Measurements from ENCODE around the gene ARID1A.

Gene ARID1A

GRCh38 chr1:26740023-26740634 is 44.3 kb downstream of the ARID1A start:
- no peak overlapping the region for H3K9ac ChIP-seq (ENCODE audit: low read depth in 1 of 2, low read length in 2 of 2)
- H3K4me3 ChIP-seq (ENCODE audit: low read depth in 1 of 2, low read length in 2 of 2) = no peak overlapping the region
- H3K9me3 ChIP-seq (ENCODE audit: control insufficient read depth in 1 of 2, low read length in 2 of 2) = no peaks in the 10 kb centered on the region
- no peak overlapping the region for H3K27ac ChIP-seq (ENCODE audit: low read depth, low read length)
- peaks cover 35 to 59% of the 10 kb centered on the region in 2 donors for H3K36me3 ChIP-seq (ENCODE audit: control insufficient read depth in 1 of 2, insufficient read depth in 2 of 2, low read length in 2 of 2)
- H3K4me1 ChIP-seq (ENCODE audit: control insufficient read depth in 1 of 2, insufficient read depth in 2 of 2, low read length in 2 of 2) = peaks cover 29 to 46% of the 10 kb centered on the region in 2 donors
- H3K27me3 ChIP-seq (ENCODE audit: control insufficient read depth in 1 of 2, insufficient read depth in 2 of 2, low read length in 2 of 2) = no peaks in the 10 kb centered on the region

GRCh38 chr1:26740952-26741351 is 45.1 kb downstream of the ARID1A start:
- no peaks in the 10 kb centered on the region for H3K27me3 ChIP-seq (ENCODE audit: control insufficient read depth in 1 of 2, insufficient read depth in 2 of 2, low read length in 2 of 2)
- H3K9me3 ChIP-seq (ENCODE audit: control insufficient read depth in 1 of 2, low read length in 2 of 2) = no peaks in the 10 kb centered on the region
- peaks cover 39 to 59% of the 10 kb centered on the region in 2 donors for H3K36me3 ChIP-seq (ENCODE audit: control insufficient read depth in 1 of 2, insufficient read depth in 2 of 2, low read length in 2 of 2)
- no peak overlapping the region for H3K9ac ChIP-seq (ENCODE audit: low read depth in 1 of 2, low read length in 2 of 2)
- H3K4me3 ChIP-seq (ENCODE audit: low read depth in 1 of 2, low read length in 2 of 2) = no peak overlapping the region
- peaks cover 31 to 49% of the 10 kb centered on the region in 2 donors for H3K4me1 ChIP-seq (ENCODE audit: control insufficient read depth in 1 of 2, insufficient read depth in 2 of 2, low read length in 2 of 2)
- no peak overlapping the region for H3K27ac ChIP-seq (ENCODE audit: low read depth, low read length)

GRCh38 chr1:26743426-26744059 is 47.7 kb downstream of the ARID1A start:
- H3K4me1 ChIP-seq (ENCODE audit: control insufficient read depth in 1 of 2, insufficient read depth in 2 of 2, low read length in 2 of 2) = peaks cover 34 to 53% of the 10 kb centered on the region in 2 donors
- H3K36me3 ChIP-seq (ENCODE audit: control insufficient read depth in 1 of 2, insufficient read depth in 2 of 2, low read length in 2 of 2) = peaks cover 30 to 60% of the 10 kb centered on the region in 2 donors
- no peak overlapping the region for H3K9ac ChIP-seq (ENCODE audit: low read depth in 1 of 2, low read length in 2 of 2)

GRCh38 chr1:26744075-26744959 is 48.5 kb downstream of the ARID1A start:
- H3K4me3 ChIP-seq (ENCODE audit: low read depth in 1 of 2, low read length in 2 of 2) = peak overlapping the region in 1 of 2 donors; percentile 19

More at GRCh38 chr1:26743426-26744059, 47.7 kb downstream of the ARID1A start:
- Histone ChIP-seq H3K27ac (ENCODE audit: low read depth, low read length) (peak overlapping the region; percentile 13), H3K9me3 (ENCODE audit: control insufficient read depth in 1 of 2, low read length in 2 of 2) (no peaks in the 10 kb centered on the region), H3K4me3 (ENCODE audit: low read depth in 1 of 2, low read length in 2 of 2) (no peak overlapping the region), H3K27me3 (ENCODE audit: control insufficient read depth in 1 of 2, insufficient read depth in 2 of 2, low read length in 2 of 2) (no peaks in the 10 kb centered on the region)

GRCh38 chr1:26745191-26745590 is 49.4 kb downstream of the ARID1A start:
- Histone ChIP-seq H3K4me1 (ENCODE audit: control insufficient read depth in 1 of 2, insufficient read depth in 2 of 2, low read length in 2 of 2) (peaks cover 31 to 39% of the 10 kb centered on the region in 2 donors), H3K9me3 (ENCODE audit: control insufficient read depth in 1 of 2, low read length in 2 of 2) (no peaks in the 10 kb centered on the region), H3K4me3 (ENCODE audit: low read depth in 1 of 2, low read length in 2 of 2) (no peak overlapping the region), H3K36me3 (ENCODE audit: control insufficient read depth in 1 of 2, insufficient read depth in 2 of 2, low read length in 2 of 2) (peaks cover 24 to 64% of the 10 kb centered on the region in 2 donors), H3K27me3 (ENCODE audit: control insufficient read depth in 1 of 2, insufficient read depth in 2 of 2, low read length in 2 of 2) (no peaks in the 10 kb centered on the region), H3K27ac (ENCODE audit: low read depth, low read length) (no peak overlapping the region), H3K9ac (ENCODE audit: low read depth in 1 of 2, low read length in 2 of 2) (no peak overlapping the region)

More at GRCh38 chr1:26744075-26744959, 48.5 kb downstream of the ARID1A start:
- H3K27ac ChIP-seq (ENCODE audit: low read depth, low read length) = peak overlapping the region; percentile 13
- peaks cover 34 to 48% of the 10 kb centered on the region in 2 donors for H3K4me1 ChIP-seq (ENCODE audit: control insufficient read depth in 1 of 2, insufficient read depth in 2 of 2, low read length in 2 of 2)
- no peak overlapping the region for H3K9ac ChIP-seq (ENCODE audit: low read depth in 1 of 2, low read length in 2 of 2)
- H3K9me3 ChIP-seq (ENCODE audit: control insufficient read depth in 1 of 2, low read length in 2 of 2) = no peaks in the 10 kb centered on the region
- H3K36me3 ChIP-seq (ENCODE audit: control insufficient read depth in 1 of 2, insufficient read depth in 2 of 2, low read length in 2 of 2) = peaks cover 28 to 59% of the 10 kb centered on the region in 2 donors
- no peaks in the 10 kb centered on the region for H3K27me3 ChIP-seq (ENCODE audit: control insufficient read depth in 1 of 2, insufficient read depth in 2 of 2, low read length in 2 of 2)

GRCh38 chr1:26747048-26747447 is 51.2 kb downstream of the ARID1A start:
- Histone ChIP-seq H3K27me3 (ENCODE audit: control insufficient read depth in 1 of 2, insufficient read depth in 2 of 2, low read length in 2 of 2) (no peaks in the 10 kb centered on the region), H3K9me3 (ENCODE audit: control insufficient read depth in 1 of 2, low read length in 2 of 2) (no peaks in the 10 kb centered on the region), H3K4me1 (ENCODE audit: control insufficient read depth in 1 of 2, insufficient read depth in 2 of 2, low read length in 2 of 2) (peaks cover 17 to 29% of the 10 kb centered on the region in 2 donors), H3K9ac (ENCODE audit: low read depth in 1 of 2, low read length in 2 of 2) (no peak overlapping the region), H3K4me3 (ENCODE audit: low read depth in 1 of 2, low read length in 2 of 2) (no peak overlapping the region), H3K27ac (ENCODE audit: low read depth, low read length) (no peak overlapping the region), H3K36me3 (ENCODE audit: control insufficient read depth in 1 of 2, insufficient read depth in 2 of 2, low read length in 2 of 2) (peaks cover 18 to 65% of the 10 kb centered on the region in 2 donors)

- H3K4me3 ChIP-seq (ENCODE audit: low read depth in 1 of 2, low read length in 2 of 2) = no peak overlapping the region
- H3K9me3 ChIP-seq (ENCODE audit: control insufficient read depth in 1 of 2, low read length in 2 of 2) = no peaks in the 10 kb centered on the region
- no peaks in the 10 kb centered on the region for H3K27me3 ChIP-seq (ENCODE audit: control insufficient read depth in 1 of 2, insufficient read depth in 2 of 2, low read length in 2 of 2)
- peaks cover 17 to 24% of the 10 kb centered on the region in 2 donors for H3K4me1 ChIP-seq (ENCODE audit: control insufficient read depth in 1 of 2, insufficient read depth in 2 of 2, low read length in 2 of 2)
- H3K27ac ChIP-seq (ENCODE audit: low read depth, low read length) = no peak overlapping the region
- peaks cover 23 to 69% of the 10 kb centered on the region in 2 donors for H3K36me3 ChIP-seq (ENCODE audit: control insufficient read depth in 1 of 2, insufficient read depth in 2 of 2, low read length in 2 of 2)
- H3K9ac ChIP-seq (ENCODE audit: low read depth in 1 of 2, low read length in 2 of 2) = no peak overlapping the region
These were observed 52.5 kb downstream of the ARID1A start for GRCh38 chr1:26748351-26748750.

- Histone ChIP-seq H3K27me3 (ENCODE audit: control insufficient read depth in 1 of 2, insufficient read depth in 2 of 2, low read length in 2 of 2) (no peaks in the 10 kb centered on the region), H3K4me3 (ENCODE audit: low read depth in 1 of 2, low read length in 2 of 2) (no peak overlapping the region), H3K9ac (ENCODE audit: low read depth in 1 of 2, low read length in 2 of 2) (no peak overlapping the region), H3K36me3 (ENCODE audit: control insufficient read depth in 1 of 2, insufficient read depth in 2 of 2, low read length in 2 of 2) (peaks cover 21 to 72% of the 10 kb centered on the region in 2 donors), H3K27ac (ENCODE audit: low read depth, low read length) (no peak overlapping the region), H3K9me3 (ENCODE audit: control insufficient read depth in 1 of 2, low read length in 2 of 2) (no peaks in the 10 kb centered on the region), H3K4me1 (ENCODE audit: control insufficient read depth in 1 of 2, insufficient read depth in 2 of 2, low read length in 2 of 2) (peaks cover 12 to 17% of the 10 kb centered on the region in 2 donors)
These were observed 53.6 kb downstream of the ARID1A start for GRCh38 chr1:26749458-26749857.

GRCh38 chr1:26750428-26750827 is 54.6 kb downstream of the ARID1A start:
- Histone ChIP-seq H3K4me3 (ENCODE audit: low read depth in 1 of 2, low read length in 2 of 2) (no peak overlapping the region), H3K4me1 (ENCODE audit: control insufficient read depth in 1 of 2, insufficient read depth in 2 of 2, low read length in 2 of 2) (peaks cover 3 to 7% of the 10 kb centered on the region in 2 donors), H3K27me3 (ENCODE audit: control insufficient read depth in 1 of 2, insufficient read depth in 2 of 2, low read length in 2 of 2) (no peaks in the 10 kb centered on the region), H3K27ac (ENCODE audit: low read depth, low read length) (no peak overlapping the region), H3K9ac (ENCODE audit: low read depth in 1 of 2, low read length in 2 of 2) (no peak overlapping the region), H3K9me3 (ENCODE audit: control insufficient read depth in 1 of 2, low read length in 2 of 2) (no peaks in the 10 kb centered on the region), H3K36me3 (ENCODE audit: control insufficient read depth in 1 of 2, insufficient read depth in 2 of 2, low read length in 2 of 2) (peaks cover 17 to 72% of the 10 kb centered on the region in 2 donors)

- Histone ChIP-seq H3K4me1 (ENCODE audit: control insufficient read depth in 1 of 2, insufficient read depth in 2 of 2, low read length in 2 of 2) (peaks cover 3 to 4% of the 10 kb centered on the region in 2 donors), H3K9ac (ENCODE audit: low read depth in 1 of 2, low read length in 2 of 2) (no peak overlapping the region), H3K27me3 (ENCODE audit: control insufficient read depth in 1 of 2, insufficient read depth in 2 of 2, low read length in 2 of 2) (no peaks in the 10 kb centered on the region), H3K4me3 (ENCODE audit: low read depth in 1 of 2, low read length in 2 of 2) (no peak overlapping the region), H3K36me3 (ENCODE audit: control insufficient read depth in 1 of 2, insufficient read depth in 2 of 2, low read length in 2 of 2) (peaks cover 16 to 55% of the 10 kb centered on the region in 2 donors), H3K9me3 (ENCODE audit: control insufficient read depth in 1 of 2, low read length in 2 of 2) (no peaks in the 10 kb centered on the region), H3K27ac (ENCODE audit: low read depth, low read length) (no peak overlapping the region)
These were observed 56.7 kb downstream of the ARID1A start for GRCh38 chr1:26752519-26752918.
